GM10248 (cell line): Measurements from ENCODE around the gene PDE4B.

Experiments used
- CTCF ChIA-PET: fragments of 300-600 bp; sonication (Branson Sonifier 250); formaldehyde crosslinking; extraction: SDS; loops from one replicate; lab custom pipeline; 2021; ENCODE audit warnings: antibody characterized with exemption; lab: Yijun Ruan, JAX
- POLR2A ChIA-PET: fragments of 350-650 bp; sonication (Branson Sonifier 250); formaldehyde crosslinking; extraction: SDS; loops from one replicate; lab custom pipeline; 2020; ENCODE audit warnings: antibody characterized with exemption; lab: Yijun Ruan, JAX
- DNase-seq: peaks from one replicate; pipeline ENCODE4 v3.0.0; 2012; ENCODE audit errors: extremely low spot score
- TF ChIP-seq, protein P1 (sequence below): IDR thresholded peaks from 2 replicates; pipeline ENCODE4 v1.5.1; 2012; ENCODE audit warnings: mild to moderate bottlenecking, low read depth; ENCODE audit errors: extremely low read depth, missing control alignments, control extremely low read depth

Gene PDE4B

DNA sequence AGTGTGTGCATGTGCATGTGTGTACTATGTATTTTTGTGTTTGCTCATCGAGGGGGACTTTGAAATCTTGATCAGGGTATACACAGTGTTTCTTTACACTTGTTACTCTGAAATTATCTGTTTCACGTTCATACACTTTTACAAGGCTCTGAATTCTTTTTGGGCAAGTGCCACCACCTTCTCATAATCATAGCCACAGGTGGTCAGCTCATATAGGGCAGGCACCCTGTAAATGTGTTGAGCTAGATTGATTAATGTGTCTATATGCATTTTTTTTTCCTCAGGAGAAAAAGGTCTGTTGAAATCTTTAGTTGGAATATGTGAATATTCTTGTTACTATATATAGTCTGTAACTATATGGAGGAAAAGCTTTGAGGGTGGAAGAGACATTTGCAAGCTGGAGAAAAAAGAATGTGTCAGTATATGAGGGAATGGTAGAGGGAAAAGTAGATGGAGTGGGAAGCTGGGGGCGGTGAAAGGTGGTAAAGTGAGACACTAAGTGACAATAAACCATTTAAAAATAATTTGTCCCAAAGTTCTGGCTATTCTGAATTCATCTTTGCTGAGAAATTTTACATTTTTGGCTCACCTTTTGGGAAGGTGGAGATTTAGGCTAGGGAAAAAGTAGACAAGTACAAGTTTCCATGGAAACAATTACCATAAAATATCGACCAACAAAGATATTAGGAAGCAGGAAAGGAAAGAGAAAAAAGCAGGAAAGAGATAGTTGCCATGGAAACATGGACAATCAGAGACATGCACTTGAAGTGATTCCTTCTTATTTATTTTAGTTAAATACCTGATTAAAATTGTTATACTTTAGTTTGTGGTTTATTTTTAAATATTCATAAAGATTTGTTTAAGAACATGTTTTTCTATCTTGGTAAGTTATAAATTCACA lies 277.5 kb downstream of the PDE4B start:
- ChIA-PET CTCF (no interaction called here), POLR2A (no interaction called here)
- no peak for DNase-seq
- TF ChIP-seq, protein P1, sequence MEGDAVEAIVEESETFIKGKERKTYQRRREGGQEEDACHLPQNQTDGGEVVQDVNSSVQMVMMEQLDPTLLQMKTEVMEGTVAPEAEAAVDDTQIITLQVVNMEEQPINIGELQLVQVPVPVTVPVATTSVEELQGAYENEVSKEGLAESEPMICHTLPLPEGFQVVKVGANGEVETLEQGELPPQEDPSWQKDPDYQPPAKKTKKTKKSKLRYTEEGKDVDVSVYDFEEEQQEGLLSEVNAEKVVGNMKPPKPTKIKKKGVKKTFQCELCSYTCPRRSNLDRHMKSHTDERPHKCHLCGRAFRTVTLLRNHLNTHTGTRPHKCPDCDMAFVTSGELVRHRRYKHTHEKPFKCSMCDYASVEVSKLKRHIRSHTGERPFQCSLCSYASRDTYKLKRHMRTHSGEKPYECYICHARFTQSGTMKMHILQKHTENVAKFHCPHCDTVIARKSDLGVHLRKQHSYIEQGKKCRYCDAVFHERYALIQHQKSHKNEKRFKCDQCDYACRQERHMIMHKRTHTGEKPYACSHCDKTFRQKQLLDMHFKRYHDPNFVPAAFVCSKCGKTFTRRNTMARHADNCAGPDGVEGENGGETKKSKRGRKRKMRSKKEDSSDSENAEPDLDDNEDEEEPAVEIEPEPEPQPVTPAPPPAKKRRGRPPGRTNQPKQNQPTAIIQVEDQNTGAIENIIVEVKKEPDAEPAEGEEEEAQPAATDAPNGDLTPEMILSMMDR, result no peak

- CTCF ChIA-PET, result interaction anchor here (1.4 to 1.5 kb wide), 2 partner anchors 10 to 169 kb away, joined by 3 to 6 read pairs; no protein-coding TSS in a partner anchor
- TF ChIP-seq, protein P1, result no peak
- POLR2A ChIA-PET, result no interaction called here
- DNase-seq, result no peak
Measured at GRCh38 chr1:66073388-66073787, 280.7 kb downstream of the PDE4B start.

DNA sequence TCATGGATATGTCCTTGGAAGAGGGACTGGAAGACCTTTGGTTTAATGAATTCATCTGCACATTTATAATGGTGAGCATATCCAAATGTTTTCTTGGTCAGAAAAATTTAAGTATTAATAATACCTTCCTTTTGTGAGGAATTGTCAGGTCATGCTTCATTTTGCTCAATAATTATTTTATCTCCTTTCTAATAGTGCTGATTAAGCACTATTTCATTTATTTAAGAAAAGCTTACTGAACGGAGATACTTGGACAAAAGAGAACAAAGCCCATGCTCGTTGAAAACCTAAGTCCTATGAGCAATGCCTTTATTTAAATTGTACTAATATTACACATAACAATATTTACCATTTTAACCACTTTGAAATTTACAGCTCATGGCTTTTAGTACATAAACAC lies 281.5 kb downstream of the PDE4B start:
- POLR2A ChIA-PET, result no interaction called here
- no peak for DNase-seq
- CTCF ChIA-PET, result interaction anchor here (1.4 to 1.5 kb wide), 2 partner anchors 11 to 168 kb away, joined by 3 to 6 read pairs; no protein-coding TSS in a partner anchor
- TF ChIP-seq, protein P1, result no peak

DNA sequence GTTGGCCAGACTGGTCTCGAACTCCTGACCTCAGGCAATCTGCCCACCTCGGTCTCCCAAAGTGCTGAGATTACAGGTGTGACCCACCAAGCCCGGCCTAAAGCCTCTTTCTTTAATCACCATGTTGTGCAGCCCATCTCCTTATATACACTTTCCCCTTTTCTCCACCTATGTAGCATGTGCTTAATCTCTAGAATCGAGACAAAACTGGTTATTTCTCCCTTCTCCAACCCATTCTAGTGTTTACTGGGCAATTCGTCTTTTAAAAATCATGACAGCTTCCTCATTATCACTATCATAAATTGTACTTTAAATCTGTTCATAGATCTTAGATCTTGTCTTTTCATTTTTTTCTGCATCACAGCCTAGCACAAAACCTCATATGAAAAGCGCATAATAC lies 285.7 kb downstream of the PDE4B start:
- POLR2A ChIA-PET, result no interaction called here
- CTCF ChIA-PET, result no interaction called here
- TF ChIP-seq, protein P1, result no peak
- no peak for DNase-seq

DNA sequence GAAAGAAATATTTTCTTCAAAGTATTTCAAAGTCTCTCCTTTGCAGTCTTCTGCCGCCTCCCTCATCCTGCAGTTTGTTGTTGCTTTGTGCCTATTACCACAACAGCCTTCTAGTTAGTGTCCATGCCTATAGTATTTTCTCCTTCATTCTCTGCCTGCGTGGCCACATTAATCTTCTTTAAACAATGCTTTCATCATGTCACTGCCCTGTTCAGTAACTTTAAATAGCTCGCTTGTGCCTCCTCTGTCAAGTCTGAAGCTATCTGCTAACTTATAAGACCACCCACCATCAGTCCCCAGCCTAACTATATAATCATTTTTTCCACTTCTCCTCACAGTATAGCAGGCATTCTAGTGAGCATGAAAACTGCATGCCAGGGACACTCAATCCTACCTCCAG lies 290.3 kb downstream of the PDE4B start:
- POLR2A ChIA-PET, result no interaction called here
- TF ChIP-seq, protein P1, result no peak
- CTCF ChIA-PET, result no interaction called here
- no peak for DNase-seq

- POLR2A ChIA-PET, result no interaction called here
- TF ChIP-seq, protein P1, result no peak
- CTCF ChIA-PET, result no interaction called here
- DNase-seq, result no peak
Measured at GRCh38 chr1:66084442-66084841, 291.7 kb downstream of the PDE4B start.
